ENCODE data around the gene KRT6A.

GRCh38 chr12:52525661-52526499 is 32.8 kb upstream of the KRT6A start:
- TF ChIP-seq POLR2AphosphoS5 (IDR thresholded peaks at IDR 0.05) (no peak), CTCF (IDR thresholded peaks at IDR 0.05) (no peak), POLR2A (IDR thresholded peaks at IDR 0.05) (no peak)
